ENCODE results near the gene B3GALNT2.
A peak's percentile ranks its signal among the peaks of the same experiment; 100 is the strongest.
"Not testable (repeated sequence)": the region's sequence is repeated elsewhere in the genome, so short reads cannot be mapped to it uniquely, and the experiment has no call there.

Gene B3GALNT2

DNA sequence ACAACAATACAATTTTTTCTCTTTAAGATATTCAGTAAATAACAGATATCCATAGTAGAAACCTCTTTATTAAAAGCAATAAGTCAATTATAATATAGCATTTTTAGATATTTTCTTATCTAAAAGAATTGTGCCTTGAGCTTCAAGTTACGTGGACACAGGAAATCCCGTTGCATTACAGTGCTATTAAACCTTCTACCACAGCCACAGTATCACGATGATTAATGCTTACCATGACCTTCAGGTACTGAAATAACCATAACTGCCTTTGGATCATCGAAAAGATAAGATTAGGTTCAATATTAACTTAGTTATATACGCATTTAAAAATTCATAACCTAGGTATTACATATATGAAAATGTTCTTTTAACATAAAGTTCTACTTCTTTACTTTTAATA, 17.9 kb downstream of the B3GALNT2 start:
- no peak overlapping the region for H3K4me3 ChIP-seq (replicated peaks; ENCODE audit: low read depth, low read length)
- no peak for DNase-seq (ENCODE audit: extremely low read depth, low read depth)
- TF ChIP-seq CTCF (IDR thresholded peaks at IDR 0.05; ENCODE audit: low read depth, low read length, missing control alignments): no peak

GRCh38 chr1:235485558-235485957, 18.7 kb downstream of the B3GALNT2 start:
- DNase-seq (ENCODE audit: extremely low read depth, low read depth): no peak
- TF ChIP-seq CTCF (IDR thresholded peaks at IDR 0.05; ENCODE audit: low read depth, low read length, missing control alignments): no peak
- H3K4me3 ChIP-seq (replicated peaks; ENCODE audit: low read depth, low read length): no peak overlapping the region

DNA sequence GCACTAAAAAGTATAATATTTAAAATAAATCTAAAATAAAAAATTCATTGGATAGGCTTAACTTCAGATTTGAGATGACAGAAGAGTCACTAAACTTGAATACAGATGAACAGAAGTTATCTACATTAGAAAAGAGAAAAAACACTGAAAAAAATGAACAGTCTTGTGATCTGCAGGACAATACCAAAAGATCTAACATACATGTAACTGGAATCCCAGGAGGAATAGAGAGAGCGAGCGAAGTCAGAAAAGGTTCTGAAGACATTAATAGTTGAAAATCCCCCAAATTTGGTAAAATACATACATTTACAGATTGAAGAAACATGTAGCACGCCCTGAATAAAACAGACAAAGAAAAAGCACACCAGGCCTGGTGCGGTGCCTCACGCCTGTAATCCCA, 21.2 kb downstream of the B3GALNT2 start:
- H3K4me3 ChIP-seq (replicated peaks; ENCODE audit: low read depth, low read length): no peak overlapping the region
- DNase-seq (ENCODE audit: extremely low read depth, low read depth): no peak
- TF ChIP-seq CTCF (IDR thresholded peaks at IDR 0.05; ENCODE audit: low read depth, low read length, missing control alignments): no peak

GRCh38 chr1:235473806-235474205, 30.4 kb downstream of the B3GALNT2 start:
- no peak for TF ChIP-seq CTCF (IDR thresholded peaks at IDR 0.05; ENCODE audit: low read depth, low read length, missing control alignments)
- DNase-seq (ENCODE audit: extremely low read depth, low read depth): no peak

DNA sequence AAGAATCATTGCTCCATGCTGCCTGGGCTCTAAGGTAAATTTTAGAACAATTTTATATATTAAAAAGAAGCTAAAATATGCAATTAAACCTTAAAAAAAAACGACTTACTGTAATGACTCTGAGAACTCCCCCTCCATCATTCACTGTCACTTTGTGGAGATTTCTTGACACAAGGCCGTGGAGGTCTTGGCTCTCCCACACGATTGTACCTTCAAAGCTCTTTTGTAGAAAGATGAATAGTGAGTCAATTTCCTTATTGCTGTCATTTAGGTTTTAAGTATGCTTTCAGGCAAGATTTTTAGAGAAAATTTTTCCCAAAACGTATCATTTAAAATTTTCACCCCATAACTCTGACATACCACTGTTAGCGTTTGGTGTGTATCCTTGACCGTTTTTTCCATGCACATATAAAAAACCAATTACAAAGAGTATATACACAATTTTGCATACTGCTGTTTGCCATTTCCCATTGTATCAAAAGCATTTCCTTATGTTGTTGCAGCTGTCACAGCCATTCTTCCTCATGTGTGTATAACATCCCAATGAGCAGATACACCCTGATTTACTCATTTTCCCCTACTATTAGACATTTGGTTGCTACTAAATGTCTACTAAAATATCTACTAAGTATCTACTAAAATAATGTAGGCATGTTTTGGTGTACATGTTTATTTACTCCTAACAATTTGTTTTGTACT, 33.4 kb downstream of the B3GALNT2 start:
- TF ChIP-seq CTCF (IDR thresholded peaks at IDR 0.05; ENCODE audit: low read depth, low read length, missing control alignments): no peak

More at GRCh38 chr1:235473806-235474205, 30.4 kb downstream of the B3GALNT2 start:
- H3K4me3 ChIP-seq (replicated peaks; ENCODE audit: low read depth, low read length): no peak overlapping the region

GRCh38 chr1:235469897-235470296, 34.4 kb downstream of the B3GALNT2 start:
- DNase-seq (ENCODE audit: extremely low read depth, low read depth); H3K4me3 ChIP-seq (replicated peaks; ENCODE audit: low read depth, low read length): not testable (repeated sequence)

More for the DNA sequence above, 33.4 kb downstream of the B3GALNT2 start:
- H3K4me3 ChIP-seq (replicated peaks; ENCODE audit: low read depth, low read length): no peak overlapping the region
- DNase-seq (ENCODE audit: extremely low read depth, low read depth): no peak

DNA sequence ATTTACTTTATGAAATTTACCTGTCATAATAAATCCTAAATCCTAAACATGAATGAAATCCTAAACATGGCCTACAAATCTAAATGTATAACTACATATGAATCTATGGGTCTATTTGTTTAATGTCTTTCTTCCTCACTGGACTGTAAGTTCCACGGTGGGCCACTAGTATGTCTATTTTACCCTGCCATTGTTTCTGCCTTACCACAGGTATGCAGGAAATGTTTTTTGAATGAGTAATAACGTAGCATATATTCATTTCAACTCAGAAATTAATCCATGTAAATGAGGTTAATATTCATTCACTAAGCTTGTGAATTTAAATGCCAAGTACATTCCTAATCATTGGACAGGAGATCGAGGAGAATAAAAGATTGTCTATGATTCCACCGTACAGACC, 35.3 kb downstream of the B3GALNT2 start:
- DNase-seq (ENCODE audit: extremely low read depth, low read depth): peak; percentile 9
- H3K4me3 ChIP-seq (replicated peaks; ENCODE audit: low read depth, low read length): no peak overlapping the region
- no peak for TF ChIP-seq CTCF (IDR thresholded peaks at IDR 0.05; ENCODE audit: low read depth, low read length, missing control alignments)

Data from HFF-Myc (cell line).